HG02571 (cell line): ENCODE data around the gene HAUS3.

Experiments used
- ATAC-seq: cut with Tn5 transposase; IDR thresholded peaks from one replicate; pipeline ENCODE4 v1.9.1; 2021; ENCODE audit warnings: mild to moderate bottlenecking, moderate library complexity; ENCODE audit not compliant: unreplicated experiment

Gene HAUS3

GRCh38 chr4:2241410-2242353 is at the start of gene HAUS3, which contains the start of gene POLN:
HAUS3 (minus strand) TSS chr4:2242121; CDS start chr4:2240946, 1,175 bp downstream.
POLN (minus strand) TSS chr4:2242121; CDS start chr4:2229231, 12,890 bp downstream.
- ATAC-seq, result peak; percentile 84

GRCh38 chr4:2290974-2291704 is 49.2 kb upstream of the HAUS3 start:
- no peak for ATAC-seq

GRCh38 chr4:2290488-2290887 is 48.6 kb upstream of the HAUS3 start:
- no peak for ATAC-seq

- ATAC-seq, result no peak
Observed at GRCh38 chr4:2289955-2290333, 48.0 kb upstream of the HAUS3 start.

GRCh38 chr4:2289311-2289954 is 47.5 kb upstream of the HAUS3 start:
- ATAC-seq, result no peak

- no peak for ATAC-seq
Observed at GRCh38 chr4:2288051-2288541, 46.2 kb upstream of the HAUS3 start.

- ATAC-seq, result no peak
Observed at GRCh38 chr4:2287594-2287915, 45.6 kb upstream of the HAUS3 start.

GRCh38 chr4:2286904-2287593 is 45.1 kb upstream of the HAUS3 start:
- no peak for ATAC-seq

- ATAC-seq, result no peak
Observed at GRCh38 chr4:2285613-2286381, 43.9 kb upstream of the HAUS3 start.

- ATAC-seq, result no peak
Observed at GRCh38 chr4:2284934-2285612, 43.2 kb upstream of the HAUS3 start.

- no peak for ATAC-seq
Observed at GRCh38 chr4:2284161-2284933, 42.4 kb upstream of the HAUS3 start.

GRCh38 chr4:2283199-2283711 is 41.3 kb upstream of the HAUS3 start:
- no peak for ATAC-seq

- no peak for ATAC-seq
Observed at GRCh38 chr4:2281575-2282343, 39.8 kb upstream of the HAUS3 start.

- no peak for ATAC-seq
Observed at GRCh38 chr4:2280531-2281300, 38.8 kb upstream of the HAUS3 start.

- no peak for ATAC-seq
Observed at GRCh38 chr4:2277956-2278355, 36.0 kb upstream of the HAUS3 start.

GRCh38 chr4:2276581-2277325 is 34.8 kb upstream of the HAUS3 start:
- ATAC-seq, result no peak
